HG02571 (cell line): ENCODE results near the gene C2CD2L.
"Not testable (repeated sequence)": the region's sequence is repeated elsewhere in the genome, so short reads cannot be mapped to it uniquely, and the experiment has no call there.

Experiments used
- ATAC-seq: cut with Tn5 transposase; IDR thresholded peaks from one replicate; pipeline ENCODE4 v1.9.1; 2021; ENCODE audit warnings: mild to moderate bottlenecking, moderate library complexity; ENCODE audit not compliant: unreplicated experiment

The C2CD2L gene

GRCh38 chr11:119149018-119149785 lies 42.1 kb downstream of the C2CD2L start, which contains the start of gene ABCG4:
ABCG4 (plus strand) TSS chr11:119149052; CDS start chr11:119149966, 914 bp downstream.
- no peak for ATAC-seq

- ATAC-seq, result no peak
Measured at GRCh38 chr11:119149786-119150275, 42.7 kb downstream of the C2CD2L start.

DNA sequence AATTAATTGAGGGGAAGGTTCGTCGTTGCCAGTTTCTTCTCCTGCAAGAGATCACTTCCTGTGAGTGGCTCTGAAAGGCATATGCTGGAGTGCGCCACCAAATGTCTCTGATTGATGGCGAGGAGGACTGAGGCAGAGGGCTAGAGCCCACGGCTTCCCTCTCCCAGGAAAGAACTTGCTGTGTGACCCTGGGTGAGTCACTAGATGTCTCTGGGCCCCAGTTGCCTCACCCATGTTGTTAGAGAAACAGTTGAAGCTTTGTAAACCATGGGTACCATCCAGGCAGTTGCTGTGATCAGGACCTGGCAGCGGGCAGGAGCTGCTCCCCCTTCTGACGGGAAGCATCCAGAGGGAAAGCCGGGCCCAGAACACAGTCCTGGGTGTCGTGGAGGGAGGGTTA lies 44.9 kb downstream of the C2CD2L start:
- no peak for ATAC-seq

DNA sequence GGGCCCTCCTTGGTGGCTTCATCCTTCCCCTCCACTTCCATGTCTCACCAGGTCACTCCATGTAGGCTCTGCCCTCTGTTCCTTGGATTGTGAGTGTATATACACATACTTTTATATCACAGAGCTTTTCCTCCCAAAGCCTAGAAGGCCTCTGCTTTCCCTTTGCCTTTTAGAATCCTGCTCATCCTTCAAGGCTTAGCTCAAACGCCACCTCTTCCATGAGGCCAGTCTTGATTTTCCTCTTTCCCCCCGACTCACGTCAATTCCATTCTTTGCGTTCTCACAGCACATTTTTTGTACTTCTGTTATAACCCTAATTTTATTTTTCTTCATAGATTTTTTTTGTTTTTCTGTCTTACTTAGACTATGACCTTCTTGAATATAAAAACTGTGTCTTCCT lies 45.5 kb downstream of the C2CD2L start:
- no peak for ATAC-seq

GRCh38 chr11:119153049-119153818 lies 46.1 kb downstream of the C2CD2L start:
- ATAC-seq, result no peak

DNA sequence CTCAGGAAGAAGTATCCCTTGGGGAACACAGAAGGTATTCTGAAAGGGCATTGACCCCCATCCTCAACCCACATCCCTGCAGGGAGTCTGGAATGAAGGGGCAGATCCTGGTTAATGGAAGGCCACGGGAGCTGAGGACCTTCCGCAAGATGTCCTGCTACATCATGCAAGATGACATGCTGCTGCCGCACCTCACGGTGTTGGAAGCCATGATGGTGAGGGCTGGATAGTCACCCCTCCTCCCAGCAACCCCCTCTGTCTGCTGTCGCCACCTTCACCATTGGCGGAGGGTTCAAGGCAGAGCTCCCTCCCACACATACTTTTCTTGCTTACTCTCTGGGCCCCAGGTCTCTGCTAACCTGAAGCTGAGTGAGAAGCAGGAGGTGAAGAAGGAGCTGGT lies 47.0 kb downstream of the C2CD2L start:
- ATAC-seq, result no peak

- ATAC-seq, result no peak
Measured at GRCh38 chr11:119155733-119156492, 48.8 kb downstream of the C2CD2L start.

GRCh38 chr11:119156496-119156895 lies 49.4 kb downstream of the C2CD2L start:
- no peak for ATAC-seq

- no peak for ATAC-seq
Measured at GRCh38 chr11:119157063-119157462, 49.9 kb downstream of the C2CD2L start.

GRCh38 chr11:119158467-119158866 lies 51.3 kb downstream of the C2CD2L start:
- no peak for ATAC-seq

DNA sequence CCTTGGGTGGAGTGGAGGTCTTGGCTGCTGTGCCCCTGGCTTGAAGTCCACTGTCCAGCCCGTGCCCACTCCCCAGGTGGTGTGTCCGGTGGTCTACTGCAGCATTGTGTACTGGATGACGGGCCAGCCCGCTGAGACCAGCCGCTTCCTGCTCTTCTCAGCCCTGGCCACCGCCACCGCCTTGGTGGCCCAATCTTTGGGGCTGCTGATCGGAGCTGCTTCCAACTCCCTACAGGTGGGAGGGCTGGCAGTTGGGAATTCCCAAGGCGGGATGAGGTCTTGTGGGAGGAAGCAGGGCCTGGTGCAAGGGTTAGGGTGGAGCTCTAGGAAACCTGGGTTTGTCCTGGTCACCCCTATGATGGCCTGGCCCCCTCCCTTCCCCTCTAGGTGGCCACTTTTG lies 53.0 kb downstream of the C2CD2L start:
- ATAC-seq, result no peak

DNA sequence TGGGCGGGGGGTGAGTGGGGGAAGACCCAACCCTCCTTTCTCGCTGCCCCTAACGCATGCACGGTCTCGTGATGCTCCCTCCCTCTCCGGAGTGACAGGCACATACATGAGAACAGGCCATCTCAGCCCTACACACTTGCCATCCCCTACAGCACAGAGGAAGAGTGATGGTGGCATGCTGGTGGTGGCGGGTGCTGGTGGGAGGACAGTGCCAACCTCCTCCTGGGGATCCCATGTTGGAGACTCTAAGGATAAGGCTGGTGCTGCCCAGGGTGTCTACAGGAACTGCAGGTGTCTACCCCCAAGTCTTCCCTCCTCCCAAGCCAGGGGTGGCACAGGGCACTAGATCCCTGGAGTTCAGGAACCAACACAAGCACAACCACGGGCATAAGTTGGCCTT lies 54.7 kb downstream of the C2CD2L start:
- no peak for ATAC-seq

DNA sequence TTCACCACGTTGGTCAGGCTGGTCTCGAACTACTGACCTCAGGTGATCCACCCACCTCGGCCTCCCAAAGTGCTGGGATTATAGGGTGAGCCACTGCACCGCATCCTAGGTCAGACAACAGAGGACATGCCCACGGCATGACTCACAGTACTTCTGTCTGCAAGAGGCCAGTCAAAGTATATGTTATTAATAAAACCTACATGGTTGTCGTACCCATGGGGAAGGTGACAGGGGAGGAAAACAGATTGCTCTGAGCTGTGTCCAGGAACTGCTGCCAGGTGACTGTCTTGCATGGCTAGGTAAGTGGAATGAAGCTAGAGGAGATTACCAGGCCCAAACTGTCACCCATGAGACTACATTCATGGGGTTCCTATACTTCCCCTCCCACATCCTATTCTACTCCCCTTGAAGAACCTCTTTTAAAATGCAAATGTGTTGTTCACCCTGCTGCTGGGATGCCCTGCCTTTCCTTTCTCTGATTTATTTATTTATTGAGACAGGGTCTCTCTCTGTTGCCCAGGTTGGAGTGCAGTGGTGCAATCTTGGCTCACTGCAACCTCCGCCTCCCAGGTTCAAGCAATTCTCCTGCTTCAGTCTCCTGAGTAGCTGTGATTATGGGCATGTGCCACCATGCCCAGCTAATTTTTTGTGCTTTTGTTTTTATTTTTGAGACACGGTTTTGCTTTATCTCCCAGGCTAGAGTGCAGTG lies 59.4 kb downstream of the C2CD2L start:
- no peak for ATAC-seq

DNA sequence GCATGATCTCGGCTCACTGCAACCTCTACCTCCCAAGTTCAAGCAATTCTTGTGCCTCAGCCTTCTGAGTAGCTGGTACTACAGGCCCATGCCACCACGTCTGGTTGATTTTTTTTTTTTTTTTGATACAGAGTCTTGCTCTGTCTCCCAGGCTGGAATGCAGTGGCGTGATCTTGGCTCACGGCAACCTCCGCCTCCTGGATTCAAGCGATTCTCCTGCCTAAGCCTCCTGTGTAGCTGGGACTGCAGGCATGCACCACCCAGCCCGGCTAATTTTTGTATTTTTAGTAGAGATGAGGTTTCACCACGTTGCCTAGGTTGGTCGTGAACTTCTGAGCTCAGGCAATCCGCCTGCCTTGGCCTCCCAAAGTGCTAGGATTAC lies 59.9 kb downstream of the C2CD2L start:
- not testable (repeated sequence) for ATAC-seq

GRCh38 chr11:119167933-119168332 lies 60.8 kb downstream of the C2CD2L start:
- ATAC-seq, result no peak
